H1 (cell line): ENCODE data around the gene DLGAP5. TPM values are rescaled to one million over a fixed set of nuclear protein-coding genes. Genes with fewer than 3 reads are reported as not detected.

Experiments
- CTCF ChIA-PET: fragments of 300-600 bp; sonication (Branson Sonifier 250); formaldehyde crosslinking; loops from one replicate; lab custom pipeline; 2021; ENCODE audit not compliant: partially characterized antibody; lab: Charles Lee
- POLR2A ChIA-PET: fragments of 300-600 bp; sonication (Branson Sonifier 250); formaldehyde crosslinking; loops from one replicate; lab custom pipeline; 2021; ENCODE audit warnings: inconsistent platforms; ENCODE audit not compliant: partially characterized antibody; lab: Charles Lee
- DNase-seq, 2 experiments: peaks; one replicate each; pipeline versions ENCODE4 v3.0.0 to v3.0.0-alpha.2; 2010 to 2022; ENCODE audit warnings: low spot score in 2 of 2, low read depth in 1 of 2, mixed read lengths in 1 of 2
- FAIRE-seq: peaks from 2 replicates; lab custom pipeline; 2011; peaks lifted over from hg19 to GRCh38; lab: Jason Lieb, UNC
- H2AFZ ChIP-seq: 2 replicates; pipeline ENCODE4 v1.8.1; 2012; ENCODE audit warnings: low read length, inconsistent platforms
- H2AK5ac ChIP-seq: 2 replicates; pipeline ENCODE4 v1.6.1; 2013; ENCODE audit warnings: low read depth, low read length
- H2BK120ac ChIP-seq: replicated peaks from 2 replicates; pipeline ENCODE3; 2013; ENCODE audit warnings: low read depth, low read length, inconsistent platforms
- H2BK12ac ChIP-seq: 2 replicates; pipeline ENCODE4 v1.6.1; 2013; ENCODE audit warnings: low read depth, low read length
- H2BK15ac ChIP-seq: 2 replicates; pipeline ENCODE4 v1.6.1; 2013; ENCODE audit warnings: low read length
- H2BK20ac ChIP-seq: 2 replicates; pipeline ENCODE4 v1.6.1; 2013; ENCODE audit warnings: low read length
- H2BK5ac ChIP-seq: 2 replicates; pipeline ENCODE4 v1.6.1; 2013; ENCODE audit warnings: low read depth, low read length
- H3K14ac ChIP-seq: 2 replicates; pipeline ENCODE4 v1.6.1; 2013; ENCODE audit warnings: inconsistent platforms; ENCODE audit not compliant: insufficient read length
- H3K18ac ChIP-seq: 2 replicates; pipeline ENCODE4 v1.6.1; 2013; ENCODE audit warnings: low read length; ENCODE audit errors: extremely low read depth
- H3K23ac ChIP-seq: 2 replicates; pipeline ENCODE4 v1.6.1; 2013; ENCODE audit warnings: inconsistent platforms; ENCODE audit not compliant: insufficient read length
- H3K23me2 ChIP-seq: 2 replicates; pipeline ENCODE4 v1.6.1; 2013; ENCODE audit warnings: low read depth, low read length
- H3K27ac ChIP-seq: 2 replicates; pipeline ENCODE4 v1.6.1; 2011; ENCODE audit warnings: low read depth, low read length, inconsistent platforms
- H3K27me3 ChIP-seq, 4 experiments: replicated peaks in 1 of 4; 1 replicate in 1 of 4; 2 replicates in 3 of 4; pipeline versions ENCODE4 v1.6.1 to v1.8.1; 2011 to 2013; ENCODE audit warnings: low read length in 3 of 4, mild to moderate bottlenecking in 3 of 4, inconsistent platforms in 2 of 4, mixed read lengths in 2 of 4, moderate library complexity in 1 of 4; ENCODE audit not compliant: control insufficient read depth in 3 of 4, insufficient read depth in 3 of 4; ENCODE audit errors: extremely low read depth in 1 of 4
- H3K36me3 ChIP-seq, 4 experiments: 2 replicates each; pipeline versions ENCODE4 v1.6.1 to v1.8.1; 2011 to 2013; ENCODE audit warnings: mild to moderate bottlenecking in 4 of 4, low read length in 3 of 4, moderate library complexity in 2 of 4, control low read depth in 1 of 4, inconsistent platforms in 1 of 4; ENCODE audit not compliant: insufficient read depth in 4 of 4, control insufficient read depth in 2 of 4
- H3K4ac ChIP-seq: replicated peaks from 2 replicates; pipeline ENCODE3; 2013; ENCODE audit warnings: low read length, low read depth, mixed read lengths, inconsistent platforms; ENCODE audit not compliant: insufficient read length
- H3K4me1 ChIP-seq, 4 experiments: replicated peaks in 1 of 4; 1 replicate in 1 of 4; 2 replicates in 3 of 4; pipeline versions ENCODE4 v1.6.1 to v1.8.1; 2011 to 2013; ENCODE audit warnings: low read length in 3 of 4, inconsistent platforms in 2 of 4, mixed read lengths in 1 of 4; ENCODE audit not compliant: insufficient read depth in 4 of 4, control insufficient read depth in 3 of 4
- H3K4me2 ChIP-seq, 2 experiments: 2 replicates each; pipeline versions ENCODE4 v1.6.1 to v1.8.1; 2011 to 2013; ENCODE audit warnings: low read depth in 2 of 2, low read length in 2 of 2, control low read depth in 1 of 2, inconsistent platforms in 1 of 2, mild to moderate bottlenecking in 1 of 2; ENCODE audit not compliant: insufficient read depth in 1 of 2
- H3K4me3 ChIP-seq, 4 experiments: fragments of 200-600, 300-600 bp in 1 of 4; sonication (generic), shearing (Covaris generic), sonication (Bioruptor Twin) in 1 of 4; 2 replicates each; pipeline versions ENCODE4 v1.5.1 to v1.8.1; 2011 to 2016; ENCODE audit warnings: low read length in 4 of 4, low read depth in 3 of 4, control low read depth in 2 of 4, inconsistent platforms in 2 of 4, mild to moderate bottlenecking in 2 of 4, mixed read lengths in 1 of 4, moderate library complexity in 1 of 4; ENCODE audit not compliant: insufficient read depth in 2 of 4; ENCODE audit errors: extremely low read depth in 1 of 4
- H3K56ac ChIP-seq: replicated peaks from 2 replicates; pipeline ENCODE3; 2013; ENCODE audit warnings: low read depth, mild to moderate bottlenecking, mixed read lengths, low read length, inconsistent platforms; ENCODE audit not compliant: insufficient read length
- H3K79me1 ChIP-seq: 2 replicates; pipeline ENCODE4 v1.6.1; 2013; ENCODE audit warnings: low read depth, low read length, control low read depth
- H3K79me2 ChIP-seq, 2 experiments: 2 replicates each; pipeline versions ENCODE4 v1.6.1 to v1.8.1; 2012 to 2013; ENCODE audit warnings: low read length in 2 of 2, mild to moderate bottlenecking in 2 of 2, inconsistent platforms in 1 of 2; ENCODE audit not compliant: insufficient read depth in 2 of 2, control insufficient read depth in 1 of 2
- H3K9ac ChIP-seq, 4 experiments: replicated peaks in 1 of 4; 1 replicate in 1 of 4; 2 replicates in 3 of 4; pipeline versions ENCODE4 v1.6.1 to v1.8.1; 2011 to 2013; ENCODE audit warnings: low read depth in 3 of 4, low read length in 3 of 4, control low read depth in 2 of 4, mild to moderate bottlenecking in 2 of 4, moderate library complexity in 2 of 4, inconsistent platforms in 1 of 4; ENCODE audit errors: extremely low read depth in 1 of 4
- H3K9me3 ChIP-seq, 2 experiments: 2 replicates each; pipeline versions ENCODE4 v1.6.1 to v1.8.1; 2012 to 2013; ENCODE audit warnings: mild to moderate bottlenecking in 2 of 2, moderate library complexity in 2 of 2, control low read depth in 1 of 2, inconsistent platforms in 1 of 2, low read depth in 1 of 2, low read length in 1 of 2, mixed read lengths in 1 of 2; ENCODE audit not compliant: insufficient read depth in 2 of 2
- H4K20me1 ChIP-seq, 2 experiments: replicated peaks in 1 of 2; 2 replicates each; pipeline versions ENCODE3 to v1.8.1; 2011 to 2013; ENCODE audit warnings: inconsistent platforms in 2 of 2, low read length in 2 of 2, mild to moderate bottlenecking in 1 of 2; ENCODE audit not compliant: insufficient read depth in 2 of 2, control insufficient read depth in 1 of 2
- H4K5ac ChIP-seq: 2 replicates; pipeline ENCODE4 v1.6.1; 2013; ENCODE audit warnings: low read length, low read depth, mixed read lengths, inconsistent platforms; ENCODE audit not compliant: insufficient read length
- H4K8ac ChIP-seq: 2 replicates; pipeline ENCODE4 v1.8.0; 2013; ENCODE audit warnings: mild to moderate bottlenecking, moderate library complexity, low read length, inconsistent platforms; ENCODE audit not compliant: insufficient read depth; ENCODE audit errors: extremely low read depth
- H4K91ac ChIP-seq: replicated peaks from 2 replicates; pipeline ENCODE3; 2013; ENCODE audit warnings: low read length, mixed read lengths, inconsistent platforms; ENCODE audit not compliant: insufficient read length
- GABPA ChIP-seq: IDR thresholded peaks from 2 replicates; pipeline ENCODE4 v1.6.1; 2011; ENCODE audit warnings: mild to moderate bottlenecking, low read length, moderate library complexity, borderline replicate concordance; ENCODE audit not compliant: insufficient read depth
- NRF1 ChIP-seq: IDR thresholded peaks from 2 replicates; pipeline ENCODE4 v1.6.1; 2011; ENCODE audit warnings: mild to moderate bottlenecking, low read depth, low read length, improper control_type of control experiment
- SP1 ChIP-seq: IDR thresholded peaks from 2 replicates; pipeline ENCODE4 v1.6.1; 2011; ENCODE audit warnings: low read depth, low read length
- TEAD4 ChIP-seq: IDR thresholded peaks from 2 replicates; pipeline ENCODE4 v1.6.1; 2012; ENCODE audit warnings: low read depth, low read length, inconsistent platforms, mixed read lengths
- WGBS, 2 experiments: shearing (Covaris generic) in 1 of 2; methylation state at CpG; one replicate each; pipeline versions ENCODE4 v1.1.6 to v1.1.7; 2013 to 2015; ENCODE audit warnings: low lambda C conversion rate in 2 of 2, mixed read lengths in 2 of 2, inconsistent platforms in 1 of 2, low coverage in 1 of 2, missing lambda C conversion rate in 1 of 2; ENCODE audit not compliant: insufficient replicate concordance in 2 of 2, insufficient coverage in 1 of 2, insufficient read length in 1 of 2; ENCODE audit errors: extremely low coverage in 1 of 2, missing lambda C conversion rate in 1 of 2; 5-methylcytosine and 5-hydroxymethylcytosine counted together
- polyA plus RNA-seq, 7 experiments: library from polyadenylated mRNA; depleted of rRNA in 3 of 7; stranded (reverse) in 5 of 7; unstranded in 2 of 7; fragments of >200 nt in 5 of 7; fragments of 200-250 nt in 2 of 7; gene quantifications; 1 replicate in 5 of 7; 2 replicates in 1 of 7; 4 replicates in 1 of 7; pipeline versions ENCODE4 v1.2.1 to v1.2.3, GENCODE V29; 2011 to 2013; ENCODE audit warnings: missing spikeins in 2 of 7, mixed read lengths in 2 of 7
- total RNA-seq: library from RNA; stranded (reverse); fragmentation: NEBNext Ultra II Directional; extraction: Animal tissue kit (Norgen Biotek cat#: 25700); gene quantifications from 2 replicates; pipeline ENCODE4 v1.2.1, GENCODE V29; 2021
- TF ChIP-seq, protein P1 (sequence below), 3 experiments: IDR thresholded peaks; 1 replicate in 2 of 3; 2 replicates in 1 of 3; pipeline versions ENCODE4 v1.5.1 to v1.6.1; 2011; ENCODE audit warnings: low read length in 3 of 3, mild to moderate bottlenecking in 3 of 3, inconsistent platforms in 2 of 3, low read depth in 1 of 3, moderate library complexity in 1 of 3; ENCODE audit not compliant: insufficient read depth in 1 of 3; ENCODE audit errors: control extremely low read depth in 1 of 3

The DLGAP5 gene
- total and polyA plus RNA-seq, 2 of the 8 experiments (the other 6 are each of a cell fraction or from before 2014, with no cell fraction given): 16.9 to 155 TPM

DNA sequence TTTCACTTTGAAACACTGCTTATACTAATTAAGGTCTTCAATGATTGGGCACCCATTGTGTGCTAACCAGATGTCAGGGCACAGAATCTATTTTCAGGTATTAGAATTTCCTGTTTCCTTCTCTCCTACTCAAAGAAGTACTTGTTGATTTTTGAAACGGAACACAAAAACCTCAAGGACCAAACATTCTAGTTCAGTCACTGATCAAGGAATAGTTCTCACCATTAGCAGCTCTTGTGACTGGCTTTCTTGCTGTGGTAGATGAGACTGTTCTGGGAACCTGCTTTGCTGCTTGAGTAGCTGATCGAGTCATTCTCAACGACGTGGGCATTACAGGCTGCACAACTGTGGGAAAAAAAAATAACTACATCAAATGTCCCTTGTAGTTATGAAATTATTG is 11.0 kb downstream of the DLGAP5 start:
- no peak overlapping the region for H3K4me2 ChIP-seq
- H2BK12ac ChIP-seq: no peak overlapping the region
- H2BK5ac ChIP-seq: no peak overlapping the region
- no peak overlapping the region for H4K91ac ChIP-seq
- no peak overlapping the region for H2BK15ac ChIP-seq
- no peak overlapping the region for H4K8ac ChIP-seq
- no peak overlapping the region for H3K14ac ChIP-seq
- TF ChIP-seq SP1 (no peak), GABPA (no peak), TEAD4 (no peak), NRF1 (no peak)
- TF ChIP-seq, protein P1, sequence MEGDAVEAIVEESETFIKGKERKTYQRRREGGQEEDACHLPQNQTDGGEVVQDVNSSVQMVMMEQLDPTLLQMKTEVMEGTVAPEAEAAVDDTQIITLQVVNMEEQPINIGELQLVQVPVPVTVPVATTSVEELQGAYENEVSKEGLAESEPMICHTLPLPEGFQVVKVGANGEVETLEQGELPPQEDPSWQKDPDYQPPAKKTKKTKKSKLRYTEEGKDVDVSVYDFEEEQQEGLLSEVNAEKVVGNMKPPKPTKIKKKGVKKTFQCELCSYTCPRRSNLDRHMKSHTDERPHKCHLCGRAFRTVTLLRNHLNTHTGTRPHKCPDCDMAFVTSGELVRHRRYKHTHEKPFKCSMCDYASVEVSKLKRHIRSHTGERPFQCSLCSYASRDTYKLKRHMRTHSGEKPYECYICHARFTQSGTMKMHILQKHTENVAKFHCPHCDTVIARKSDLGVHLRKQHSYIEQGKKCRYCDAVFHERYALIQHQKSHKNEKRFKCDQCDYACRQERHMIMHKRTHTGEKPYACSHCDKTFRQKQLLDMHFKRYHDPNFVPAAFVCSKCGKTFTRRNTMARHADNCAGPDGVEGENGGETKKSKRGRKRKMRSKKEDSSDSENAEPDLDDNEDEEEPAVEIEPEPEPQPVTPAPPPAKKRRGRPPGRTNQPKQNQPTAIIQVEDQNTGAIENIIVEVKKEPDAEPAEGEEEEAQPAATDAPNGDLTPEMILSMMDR (IDR thresholded peaks at IDR 0.05; ENCODE audit: control extremely low read depth in 1 of 3, insufficient read depth in 1 of 3, low read depth in 1 of 3, low read length in 3 of 3): no peak
- H3K4me3 ChIP-seq: no peak overlapping the region
- no peaks in the 10 kb centered on the region for H3K4me1 ChIP-seq
- no peak overlapping the region for H2BK20ac ChIP-seq
- no peak overlapping the region for H2AFZ ChIP-seq
- no peak overlapping the region for H4K5ac ChIP-seq
- no peak overlapping the region for H3K18ac ChIP-seq
- no peaks in the 10 kb centered on the region for H3K9me3 ChIP-seq
- no peak overlapping the region for H2AK5ac ChIP-seq
- H3K9ac ChIP-seq: no peak overlapping the region
- ChIA-PET POLR2A (no interaction called here), CTCF (interaction anchor here (0.6 to 1.5 kb wide), 3 partner anchors 49 to 1555 kb away, joined by 3 to 4 read pairs (median 4); no protein-coding TSS in a partner anchor)
- H3K56ac ChIP-seq: no peak overlapping the region
- H3K27me3 ChIP-seq: no peaks in the 10 kb centered on the region
- H3K27ac ChIP-seq: no peak overlapping the region
- H3K36me3 ChIP-seq: peaks cover 23 to 83% (median 57%) of the 10 kb centered on the region in 4 experiments
- H2BK120ac ChIP-seq: no peak overlapping the region
- H3K79me1 ChIP-seq: no peaks in the 10 kb centered on the region
- no peaks in the 10 kb centered on the region for H3K23me2 ChIP-seq
- no peak overlapping the region for H3K23ac ChIP-seq
- no peak for DNase-seq
- H3K79me2 ChIP-seq: peaks cover 4 to 13% of the 10 kb centered on the region in 2 experiments; a peak in 3 of 4 replicates
- H3K4ac ChIP-seq: no peak overlapping the region
- no peak for FAIRE-seq
- 97% methylated on average over 4 of the region's 4 CpGs; no CpG with 5 or more reads in 1 of the 2 experiments for WGBS, 2 experiments
- H4K20me1 ChIP-seq: peaks cover 2 to 4% of the 10 kb centered on the region in 2 experiments
